ENCODE results near the gene ZHX3. TPM values are rescaled to one million over a fixed set of nuclear protein-coding genes. Genes with fewer than 3 reads are reported as not detected.

The ZHX3 gene
- total and polyA plus RNA-seq, 2 of the 13 experiments (the other 11 are each of a cell fraction or from before 2014, with no cell fraction given) = 8.4 to 11.7 TPM

DNA sequence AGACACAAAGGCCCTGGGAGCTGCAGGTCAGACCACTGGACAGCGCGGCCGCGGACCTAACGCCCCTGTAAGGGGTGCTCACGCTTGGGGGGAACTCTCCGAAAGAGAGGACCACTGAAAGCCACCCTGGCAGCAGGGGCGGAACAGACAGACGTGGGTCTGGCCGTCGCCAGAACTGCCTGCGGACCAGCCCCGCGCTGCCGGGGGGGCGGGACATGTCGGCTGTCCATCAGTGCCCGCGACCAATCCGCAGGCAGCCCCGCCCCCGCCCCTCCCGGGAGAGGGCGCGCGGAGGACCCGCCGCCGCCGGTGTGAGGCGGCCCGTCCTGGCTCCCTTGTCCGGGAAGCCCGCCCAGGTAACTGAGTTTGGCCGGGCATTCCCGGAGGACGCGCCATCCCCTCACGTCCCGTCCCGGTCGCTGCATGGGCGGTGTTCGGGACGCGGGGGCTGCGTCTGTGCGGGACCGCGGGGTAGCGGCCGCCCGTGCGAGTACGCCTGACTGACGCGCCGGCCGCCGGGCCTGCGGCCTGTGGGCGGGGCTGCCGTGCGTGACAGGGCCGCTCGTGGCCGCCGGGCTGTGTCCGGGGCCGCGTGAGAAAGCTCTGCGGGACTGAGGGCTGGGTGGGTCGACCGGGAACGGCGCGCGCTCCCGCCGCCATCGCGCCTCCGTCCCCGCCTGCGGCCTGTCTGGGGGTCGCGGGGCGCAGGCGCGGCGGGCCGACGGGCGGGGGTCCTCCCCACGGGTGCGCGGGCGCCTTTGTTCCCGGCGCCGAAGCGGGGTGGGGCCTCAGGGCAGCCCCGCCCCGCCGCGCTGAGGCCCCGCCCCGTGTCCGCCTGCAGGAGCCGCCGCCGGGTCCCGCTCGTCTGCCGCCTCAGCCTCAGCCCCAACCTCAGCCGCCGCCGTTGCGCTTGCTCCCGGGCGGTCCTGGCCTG is 180.6 kb downstream of the ZHX3 start, which contains the start of gene PLCG1 (continued):
- no peak for TF ChIP-seq SP1 (IDR thresholded peaks at IDR 0.05)
- TF ChIP-seq SP1 (CRISPR knock-in tag; IDR thresholded peaks at IDR 0.05) = peak; percentile 96
- no peak for TF ChIP-seq ZNF644 (CRISPR knock-in tag; IDR thresholded peaks at IDR 0.05; ENCODE audit: low read depth)
- TF ChIP-seq FOXJ3 (CRISPR knock-in tag; IDR thresholded peaks at IDR 0.05; ENCODE audit: borderline replicate concordance) = peak; percentile 45; the same call in 1 of the 2 replicates
- peak; percentile 3; the same call in 1 of the 2 replicates for TF ChIP-seq HNF4A (CRISPR knock-in tag; IDR thresholded peaks at IDR 0.05)
- TF ChIP-seq DBP (CRISPR knock-in tag; IDR thresholded peaks at IDR 0.05; ENCODE audit: not compliant biosample characterization) = peak; percentile 93
- TF ChIP-seq, protein P1, sequence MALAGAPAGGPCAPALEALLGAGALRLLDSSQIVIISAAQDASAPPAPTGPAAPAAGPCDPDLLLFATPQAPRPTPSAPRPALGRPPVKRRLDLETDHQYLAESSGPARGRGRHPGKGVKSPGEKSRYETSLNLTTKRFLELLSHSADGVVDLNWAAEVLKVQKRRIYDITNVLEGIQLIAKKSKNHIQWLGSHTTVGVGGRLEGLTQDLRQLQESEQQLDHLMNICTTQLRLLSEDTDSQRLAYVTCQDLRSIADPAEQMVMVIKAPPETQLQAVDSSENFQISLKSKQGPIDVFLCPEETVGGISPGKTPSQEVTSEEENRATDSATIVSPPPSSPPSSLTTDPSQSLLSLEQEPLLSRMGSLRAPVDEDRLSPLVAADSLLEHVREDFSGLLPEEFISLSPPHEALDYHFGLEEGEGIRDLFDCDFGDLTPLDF (CRISPR knock-in tag; IDR thresholded peaks at IDR 0.05) = peak; percentile 89; the same call in 1 of the 2 replicates
- 0 out of 2 replicates have a peak, but pooled peaks have one; percentile 65 for TF ChIP-seq ZNF180 (CRISPR knock-in tag; IDR thresholded peaks at IDR 0.05; ENCODE audit: borderline replicate concordance, low read depth)
- TF ChIP-seq TAF15 (IDR thresholded peaks at IDR 0.05; ENCODE audit: low read depth, low read length, poor library complexity, severe bottlenecking) = no peak
- TF ChIP-seq ZNF619 (CRISPR knock-in tag; IDR thresholded peaks at IDR 0.05) = no peak
- peak; percentile 53; the same call in 2 of the 3 replicates for TF ChIP-seq MXI1 (IDR thresholded peaks at IDR 0.05; ENCODE audit: borderline replicate concordance, low read depth, low read length)
- no peak; the same call in 1 of the 2 replicates for TF ChIP-seq KDM3A (CRISPR knock-in tag; IDR thresholded peaks at IDR 0.05; ENCODE audit: low read depth)
- no peak for TF ChIP-seq NPAS2 (CRISPR knock-in tag; IDR thresholded peaks at IDR 0.05; ENCODE audit: borderline replicate concordance)
- peak; percentile 70; the same call in 1 of the 2 replicates for TF ChIP-seq ZNF121 (CRISPR knock-in tag; IDR thresholded peaks at IDR 0.05)
- TF ChIP-seq ATF7-NPFF (CRISPR knock-in tag; IDR thresholded peaks at IDR 0.05; ENCODE audit: low read depth) = no peak; the same call in none of the 2 replicates
- peak; percentile 75; the same call in 1 of the 2 replicates for TF ChIP-seq ZNF546 (CRISPR knock-in tag; conservative IDR thresholded peaks at IDR 0.05)
- TF ChIP-seq TOPORS (CRISPR knock-in tag; IDR thresholded peaks at IDR 0.05) = peak; percentile 89; the same call in 1 of the 2 replicates
- TF ChIP-seq ZNF749 (CRISPR knock-in tag; IDR thresholded peaks at IDR 0.05; ENCODE audit: borderline replicate concordance) = peak; percentile 85; the same call in 1 of the 2 replicates
- TF ChIP-seq ZFP90 (CRISPR knock-in tag; IDR thresholded peaks at IDR 0.05; ENCODE audit: borderline replicate concordance) = peak; percentile 73
- TF ChIP-seq, protein P2, sequence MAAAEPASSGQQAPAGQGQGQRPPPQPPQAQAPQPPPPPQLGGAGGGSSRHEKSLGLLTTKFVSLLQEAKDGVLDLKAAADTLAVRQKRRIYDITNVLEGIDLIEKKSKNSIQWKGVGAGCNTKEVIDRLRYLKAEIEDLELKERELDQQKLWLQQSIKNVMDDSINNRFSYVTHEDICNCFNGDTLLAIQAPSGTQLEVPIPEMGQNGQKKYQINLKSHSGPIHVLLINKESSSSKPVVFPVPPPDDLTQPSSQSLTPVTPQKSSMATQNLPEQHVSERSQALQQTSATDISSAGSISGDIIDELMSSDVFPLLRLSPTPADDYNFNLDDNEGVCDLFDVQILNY (CRISPR knock-in tag; conservative IDR thresholded peaks at IDR 0.05) = peak; percentile 82
- TF ChIP-seq ZNF317 (CRISPR knock-in tag; IDR thresholded peaks at IDR 0.05) = peak; percentile 50; the same call in 1 of the 2 replicates
- TF ChIP-seq ARID2 (CRISPR knock-in tag; IDR thresholded peaks at IDR 0.05; ENCODE audit: borderline replicate concordance) = no peak
- TF ChIP-seq ZEB1 (IDR thresholded peaks at IDR 0.05; ENCODE audit: insufficient replicate concordance, low read depth) = no peak
